AG04450 (cell line): ENCODE results near the gene DSC2. TPM values are rescaled to one million over a fixed set of nuclear protein-coding genes. Genes with fewer than 3 reads are reported as not detected.

Source experiments
- CTCF ChIA-PET: fragments of 300-600, 350-600 bp; formaldehyde crosslinking; extraction: SDS; loops from one replicate; lab custom pipeline; 2022; ENCODE audit warnings: antibody characterized with exemption, inconsistent platforms; lab: Charles Lee
- POLR2A ChIA-PET: fragments of 350-600 bp; formaldehyde crosslinking; extraction: SDS; loops from one replicate; lab custom pipeline; 2021; ENCODE audit warnings: antibody characterized with exemption, inconsistent platforms; lab: Yijun Ruan, JAX
- DNase-seq: peaks from one replicate; pipeline ENCODE4 v3.0.0-alpha.2; 2011; ENCODE audit warnings: low read depth, low spot score
- H3K27ac ChIP-seq: one replicate; pipeline ENCODE4 v1.5.1; 2012; ENCODE audit warnings: low read depth, low read length, control low read depth
- H3K27me3 ChIP-seq: one replicate; pipeline ENCODE4 v1.6.0; 2012; ENCODE audit warnings: low read length; ENCODE audit not compliant: control insufficient read depth, insufficient read depth
- H3K4me3 ChIP-seq: 2 replicates; pipeline ENCODE4 v1.5.1; 2011; ENCODE audit warnings: mild to moderate bottlenecking, low read depth, low read length, control low read depth
- H3K9me3 ChIP-seq: 2 replicates; pipeline ENCODE4 v1.5.1; 2012; ENCODE audit warnings: low read length; ENCODE audit not compliant: control insufficient read depth, insufficient read depth
- polyA plus RNA-seq: library from polyadenylated mRNA; depleted of rRNA; stranded (reverse); fragments of >200 nt; gene quantifications from 2 replicates; pipeline ENCODE4 v1.2.3, GENCODE V29; 2011
- TF ChIP-seq, protein P1 (sequence below): IDR thresholded peaks from 2 replicates; pipeline ENCODE4 v1.5.1; 2011; ENCODE audit warnings: low read depth, low read length, control low read depth, inconsistent platforms

The DSC2 gene
- polyA plus RNA-seq, 1 experiment, result not detected

DNA sequence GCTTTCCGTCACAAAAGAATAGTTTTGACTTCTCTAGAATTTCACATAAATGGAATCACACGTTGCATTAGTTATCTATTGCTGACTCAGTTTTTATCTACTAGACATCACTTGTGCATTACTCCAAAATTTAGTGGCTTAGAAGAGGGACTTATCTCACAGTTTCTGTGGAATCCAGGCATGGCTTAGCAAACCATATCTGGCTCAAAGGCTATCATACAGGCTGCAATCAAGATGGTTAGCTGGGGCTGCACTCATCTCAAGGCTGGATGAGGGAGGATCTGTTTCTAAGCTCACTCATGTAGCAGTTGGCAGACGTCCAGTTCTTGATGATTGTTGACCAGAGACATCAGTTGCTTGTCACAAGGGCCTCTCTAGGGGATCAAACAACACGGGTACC is 53.0 kb downstream of the DSC2 start:
- DNase-seq, result no peak
- POLR2A ChIA-PET, result no interaction called here

DNA sequence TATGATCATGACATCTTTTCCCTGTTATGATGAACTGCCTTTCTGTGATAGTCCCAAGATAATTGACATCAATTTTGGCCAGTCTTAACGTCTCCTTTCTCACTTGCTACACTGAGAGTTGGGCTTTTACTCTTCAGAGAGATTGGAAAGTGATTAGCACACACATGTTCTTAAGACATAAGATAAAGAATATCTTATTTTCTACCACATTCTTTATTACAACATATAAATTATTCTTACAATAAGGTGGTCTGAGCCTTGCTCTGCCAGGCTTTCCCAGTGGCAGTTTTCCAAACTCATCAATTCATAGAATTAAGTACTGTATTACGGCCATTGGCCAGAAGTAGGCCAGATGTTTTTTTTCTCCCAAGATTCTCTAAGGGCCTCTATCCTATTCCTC is 54.0 kb downstream of the DSC2 start:
- TF ChIP-seq, protein P1, sequence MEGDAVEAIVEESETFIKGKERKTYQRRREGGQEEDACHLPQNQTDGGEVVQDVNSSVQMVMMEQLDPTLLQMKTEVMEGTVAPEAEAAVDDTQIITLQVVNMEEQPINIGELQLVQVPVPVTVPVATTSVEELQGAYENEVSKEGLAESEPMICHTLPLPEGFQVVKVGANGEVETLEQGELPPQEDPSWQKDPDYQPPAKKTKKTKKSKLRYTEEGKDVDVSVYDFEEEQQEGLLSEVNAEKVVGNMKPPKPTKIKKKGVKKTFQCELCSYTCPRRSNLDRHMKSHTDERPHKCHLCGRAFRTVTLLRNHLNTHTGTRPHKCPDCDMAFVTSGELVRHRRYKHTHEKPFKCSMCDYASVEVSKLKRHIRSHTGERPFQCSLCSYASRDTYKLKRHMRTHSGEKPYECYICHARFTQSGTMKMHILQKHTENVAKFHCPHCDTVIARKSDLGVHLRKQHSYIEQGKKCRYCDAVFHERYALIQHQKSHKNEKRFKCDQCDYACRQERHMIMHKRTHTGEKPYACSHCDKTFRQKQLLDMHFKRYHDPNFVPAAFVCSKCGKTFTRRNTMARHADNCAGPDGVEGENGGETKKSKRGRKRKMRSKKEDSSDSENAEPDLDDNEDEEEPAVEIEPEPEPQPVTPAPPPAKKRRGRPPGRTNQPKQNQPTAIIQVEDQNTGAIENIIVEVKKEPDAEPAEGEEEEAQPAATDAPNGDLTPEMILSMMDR, result no peak
- Histone ChIP-seq H3K9me3 (peaks cover 4% of the 10 kb centered on the region; the same call in 1 of the 2 replicates), H3K27me3 (peaks cover 4% of the 10 kb centered on the region), H3K27ac (no peak overlapping the region), H3K4me3 (no peak overlapping the region)
- CTCF ChIA-PET, result no interaction called here
- POLR2A ChIA-PET, result no interaction called here
- DNase-seq, result no peak

More for the DNA sequence above, 53.0 kb downstream of the DSC2 start:
- peaks cover 4% of the 10 kb centered on the region; the same call in 1 of the 2 replicates for H3K9me3 ChIP-seq
- H3K4me3 ChIP-seq, result no peak overlapping the region
- no peak overlapping the region for H3K27ac ChIP-seq
- TF ChIP-seq, protein P1, result no peak
- CTCF ChIA-PET, result no interaction called here
- no peaks in the 10 kb centered on the region for H3K27me3 ChIP-seq

DNA sequence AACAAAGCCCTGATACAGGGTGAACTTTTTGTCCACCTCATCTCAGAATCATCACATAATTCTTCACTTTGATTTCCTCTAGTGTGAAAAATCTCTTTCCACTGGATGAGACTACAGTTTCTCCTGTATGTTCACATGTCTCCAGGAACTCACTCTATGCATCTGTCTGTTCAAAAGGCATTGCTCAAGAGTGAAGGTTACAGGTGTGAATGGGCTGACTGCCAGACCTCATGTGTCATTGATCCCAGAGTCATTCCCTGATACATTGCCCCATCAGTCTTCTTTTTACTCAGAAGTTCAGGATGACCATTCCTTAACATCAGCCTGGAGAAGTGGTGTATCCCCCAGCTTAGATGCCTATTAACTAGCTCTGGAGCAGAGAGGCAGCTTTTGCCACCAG is 55.3 kb downstream of the DSC2 start:
- H3K27me3 ChIP-seq, result peaks cover 4% of the 10 kb centered on the region
- no peak overlapping the region for H3K27ac ChIP-seq
- ChIA-PET POLR2A (no interaction called here), CTCF (no interaction called here)
- DNase-seq, result no peak
- TF ChIP-seq, protein P1, result no peak
- H3K9me3 ChIP-seq, result peaks cover 15% of the 10 kb centered on the region
- H3K4me3 ChIP-seq, result no peak overlapping the region

DNA sequence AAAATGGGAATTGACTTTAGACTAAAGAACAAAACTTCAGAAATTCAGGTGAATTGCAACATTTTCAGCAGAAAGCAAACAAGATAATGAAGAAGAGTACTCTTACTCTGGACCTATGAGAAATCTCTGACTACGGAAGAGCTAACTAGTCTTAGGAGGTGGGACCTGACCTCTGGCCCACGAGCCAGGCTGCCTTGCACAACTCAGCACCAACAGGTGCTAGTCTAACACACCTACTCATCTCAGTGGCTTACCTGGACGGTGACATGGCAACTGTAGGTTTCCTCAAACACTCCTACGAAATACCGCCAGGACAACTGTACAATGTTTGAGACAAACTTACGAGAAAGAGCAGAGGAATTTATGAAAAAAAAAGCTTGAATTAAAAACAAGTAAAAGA is 56.6 kb downstream of the DSC2 start:
- H3K27me3 ChIP-seq, result peaks cover 4% of the 10 kb centered on the region
- no peak overlapping the region for H3K27ac ChIP-seq
- TF ChIP-seq, protein P1, result no peak
- no peak overlapping the region for H3K4me3 ChIP-seq
- no peak for DNase-seq
- peaks cover 25% of the 10 kb centered on the region for H3K9me3 ChIP-seq
- ChIA-PET POLR2A (no interaction called here), CTCF (no interaction called here)

DNA sequence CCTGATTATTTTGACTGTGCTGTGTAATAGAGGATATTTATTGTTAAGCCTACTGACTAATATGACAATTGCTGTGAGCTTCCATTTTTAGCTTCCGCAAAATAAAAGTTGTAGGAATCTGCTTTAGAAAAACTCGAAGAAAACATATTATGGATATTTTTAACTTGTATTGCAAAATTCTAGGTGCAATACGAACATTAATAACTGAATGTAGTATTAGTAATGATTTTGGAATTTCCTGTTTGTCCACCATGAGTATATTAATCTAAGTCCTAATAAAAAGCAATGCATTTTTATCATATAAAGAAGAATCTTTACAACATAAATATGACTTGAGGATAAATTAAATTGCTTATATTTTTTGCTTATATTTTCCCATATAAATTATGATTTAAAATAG is 57.3 kb downstream of the DSC2 start:
- Histone ChIP-seq H3K27me3 (peaks cover 4% of the 10 kb centered on the region), H3K4me3 (no peak overlapping the region), H3K27ac (no peak overlapping the region), H3K9me3 (peaks cover 25% of the 10 kb centered on the region)
- ChIA-PET CTCF (no interaction called here), POLR2A (no interaction called here)
- no peak for DNase-seq
- TF ChIP-seq, protein P1, result no peak
